ENCODE results near the gene CDK15.
"Not testable (repeated sequence)": the region's sequence is repeated elsewhere in the genome, so short reads cannot be mapped to it uniquely, and the experiment has no call there.

CDK15 gene
- 0 to 0.07 reads per million in 2 donors for total RNA-seq

- DNase-seq, result no peak
Observed at GRCh38 chr2:201806442-201807170, at the start of gene CDK15. CDK15 (plus strand) TSS chr2:201806537; CDS start chr2:201806665, 128 bp downstream.

- DNase-seq, result no peak
Observed at GRCh38 chr2:201758234-201758633, 48.1 kb upstream of the CDK15 start.

- DNase-seq, result no peak
Observed at GRCh38 chr2:201758873-201759272, 47.5 kb upstream of the CDK15 start.

GRCh38 chr2:201759567-201759966 is 46.8 kb upstream of the CDK15 start:
- DNase-seq, result no peak

GRCh38 chr2:201761101-201761500 is 45.2 kb upstream of the CDK15 start:
- no peak for DNase-seq

GRCh38 chr2:201764469-201764868 is 41.9 kb upstream of the CDK15 start:
- not testable (repeated sequence) for DNase-seq

GRCh38 chr2:201765799-201766198 is 40.5 kb upstream of the CDK15 start:
- no peak for DNase-seq

- no peak for DNase-seq
Observed at GRCh38 chr2:201768918-201769317, 37.4 kb upstream of the CDK15 start.

GRCh38 chr2:201769666-201770373 is 36.5 kb upstream of the CDK15 start:
- DNase-seq, result no peak

GRCh38 chr2:201773990-201774389 is 32.3 kb upstream of the CDK15 start:
- DNase-seq, result no peak

GRCh38 chr2:201774546-201774945 is 31.8 kb upstream of the CDK15 start:
- no peak for DNase-seq

GRCh38 chr2:201775326-201775725 is 31.0 kb upstream of the CDK15 start:
- no peak for DNase-seq

- no peak for DNase-seq
Observed at GRCh38 chr2:201777043-201777442, 29.3 kb upstream of the CDK15 start.

GRCh38 chr2:201777869-201778268 is 28.5 kb upstream of the CDK15 start:
- no peak for DNase-seq

GRCh38 chr2:201779901-201780673 is 26.2 kb upstream of the CDK15 start:
- DNase-seq, result no peak

- peak; percentile 91 for DNase-seq
Observed at GRCh38 chr2:201780674-201781493, 25.5 kb upstream of the CDK15 start, which contains the start of gene ALS2. ALS2 (minus strand) TSS chr2:201780933; CDS start chr2:201768885, 12,048 bp downstream.

GRCh38 chr2:201781557-201782051 is 24.7 kb upstream of the CDK15 start:
- no peak for DNase-seq

GRCh38 chr2:201784563-201784962 is 21.8 kb upstream of the CDK15 start:
- no peak for DNase-seq

- DNase-seq, result no peak
Observed at GRCh38 chr2:201785135-201785534, 21.2 kb upstream of the CDK15 start.

- no peak for DNase-seq
Observed at GRCh38 chr2:201786471-201786870, 19.9 kb upstream of the CDK15 start.

- no peak for DNase-seq
Observed at GRCh38 chr2:201788371-201788770, 18.0 kb upstream of the CDK15 start.

- DNase-seq, result no peak
Observed at GRCh38 chr2:201789395-201789794, 16.9 kb upstream of the CDK15 start.
